GM18517 (cell line): ENCODE data around the gene CLDN10.

Source experiments
- ATAC-seq: cut with Tn5 transposase; IDR thresholded peaks from one replicate; pipeline ENCODE4 v1.9.1; 2021; ENCODE audit warnings: mild to moderate bottlenecking, moderate library complexity; ENCODE audit not compliant: unreplicated experiment

Gene CLDN10

GRCh38 chr13:95596701-95597100 is 44.2 kb downstream of the CLDN10 start:
- ATAC-seq: no peak

GRCh38 chr13:95601216-95601615 is 48.7 kb downstream of the CLDN10 start:
- ATAC-seq: no peak

- no peak for ATAC-seq
Observed at GRCh38 chr13:95601906-95602305, 49.4 kb downstream of the CLDN10 start.

GRCh38 chr13:95603887-95604555 is 51.5 kb downstream of the CLDN10 start:
- ATAC-seq: no peak

- no peak for ATAC-seq
Observed at GRCh38 chr13:95604556-95604915, 52.0 kb downstream of the CLDN10 start.

- ATAC-seq: no peak
Observed at GRCh38 chr13:95605448-95606125, 53.1 kb downstream of the CLDN10 start.

GRCh38 chr13:95607366-95607765 is 54.8 kb downstream of the CLDN10 start:
- ATAC-seq: no peak

- no peak for ATAC-seq
Observed at GRCh38 chr13:95608640-95609323, 56.3 kb downstream of the CLDN10 start.

GRCh38 chr13:95614641-95615245 is 62.2 kb downstream of the CLDN10 start:
- ATAC-seq: no peak

GRCh38 chr13:95615539-95615938 is 63.0 kb downstream of the CLDN10 start:
- ATAC-seq: no peak

- ATAC-seq: no peak
Observed at GRCh38 chr13:95620030-95620824, 67.7 kb downstream of the CLDN10 start.

- no peak for ATAC-seq
Observed at GRCh38 chr13:95620825-95621498, 68.4 kb downstream of the CLDN10 start.

GRCh38 chr13:95623141-95623540 is 70.6 kb downstream of the CLDN10 start:
- no peak for ATAC-seq

- peak; percentile 60 for ATAC-seq
Observed at GRCh38 chr13:95624020-95624419, 71.5 kb downstream of the CLDN10 start.

- ATAC-seq: no peak
Observed at GRCh38 chr13:95626768-95627167, 74.2 kb downstream of the CLDN10 start.

- ATAC-seq: no peak
Observed at GRCh38 chr13:95627590-95627989, 75.1 kb downstream of the CLDN10 start.

GRCh38 chr13:95628488-95628887 is 76.0 kb downstream of the CLDN10 start:
- no peak for ATAC-seq

GRCh38 chr13:95629071-95629470 is 76.6 kb downstream of the CLDN10 start:
- ATAC-seq: no peak
